Peyer's patch (tissue), 4 donors: Measurements from ENCODE around the gene PLEKHN1. TPM values are rescaled to one million over a fixed set of nuclear protein-coding genes. Genes with fewer than 3 reads are reported as not detected.

Source experiments
- DNase-seq, 3 donors: peaks; one replicate each; pipeline ENCODE4 v3.0.0-alpha.2; 2017 to 2019
- H3K27ac ChIP-seq, 4 donors: fragments of 200-600 bp; sonication (generic); one replicate each; pipeline ENCODE4 v1.5.1; 2016 to 2019
- H3K27me3 ChIP-seq, 2 donors: fragments of 200-600 bp; sonication (generic); one replicate each; pipeline ENCODE4 v1.5.1; 2019
- H3K36me3 ChIP-seq, 3 donors: fragments of 200-600 bp; sonication (generic); one replicate each; pipeline ENCODE4 v1.5.1; 2016 to 2019
- H3K4me1 ChIP-seq, 4 donors: fragments of 200-600 bp; sonication (generic); one replicate each; pipeline ENCODE4 v1.5.1; 2016 to 2019
- H3K4me3 ChIP-seq, 4 donors: fragments of 200-600 bp; sonication (generic); 1 replicate in 3 of 4; 2 replicates in 1 of 4; pipeline ENCODE4 v1.5.1; 2016 to 2019; ENCODE audit warnings: mild to moderate bottlenecking in 1 of 4
- H3K9me3 ChIP-seq, 4 donors: fragments of 200-600 bp; sonication (generic); one replicate each; pipeline ENCODE4 v1.5.1; 2016 to 2019; ENCODE audit warnings: mild to moderate bottlenecking in 1 of 4
- CTCF ChIP-seq, 6 experiments: fragments of 450-650 bp in 4 of 6; fragments of 200-600 bp in 2 of 6; sonication (generic) in 1 of 6; IDR thresholded peaks; one replicate each; pipeline ENCODE4 v1.5.1; 2017 to 2019; ENCODE audit warnings: antibody characterized with exemption in 6 of 6, mild to moderate bottlenecking in 3 of 6, moderate library complexity in 1 of 6
- POLR2A ChIP-seq, 2 donors: fragments of 450-650 bp; IDR thresholded peaks; one replicate each; pipeline ENCODE4 v1.5.1; 2017; ENCODE audit warnings: antibody characterized with exemption in 2 of 2, mild to moderate bottlenecking in 2 of 2, moderate library complexity in 2 of 2
- total RNA-seq, 4 donors: library from RNA; depleted of rRNA; stranded (reverse); fragments of >200 nt; gene quantifications; one replicate each; pipeline ENCODE4 v1.1.0, GENCODE V29; 2016

The PLEKHN1 gene
- total RNA-seq, 4 donors from 2014 or later = 0.40 to 0.83 (median 0.47) TPM; not detected in 1

- DNase-seq = no peak
- Histone ChIP-seq H3K27me3 (no peaks in the 10 kb centered on the region), H3K4me3 (no peak overlapping the region), H3K36me3 (peaks cover 0 to 10% (median 0%) of the 10 kb centered on the region in 3 donors), H3K27ac (no peak overlapping the region), H3K4me1 (peaks cover 2 to 32% (median 19%) of the 10 kb centered on the region in 4 donors), H3K9me3 (no peaks in the 10 kb centered on the region)
- TF ChIP-seq CTCF (IDR thresholded peaks at IDR 0.05) (no peak), POLR2A (IDR thresholded peaks at IDR 0.05) (no peak)
Measured at GRCh38 chr1:964691-965525, 1.4 kb upstream of the PLEKHN1 start.

GRCh38 chr1:965526-966134 lies 652 bp upstream of the PLEKHN1 start:
- H3K4me3 ChIP-seq = peak overlapping the region in 1 of 4 donors; percentile 50
- peaks cover 0 to 10% (median 0%) of the 10 kb centered on the region in 3 donors for H3K36me3 ChIP-seq
- DNase-seq = no peak
- no peaks in the 10 kb centered on the region for H3K9me3 ChIP-seq
- TF ChIP-seq CTCF (IDR thresholded peaks at IDR 0.05) = no peak
- TF ChIP-seq POLR2A (IDR thresholded peaks at IDR 0.05) = no peak
- peaks cover 0 to 30% (median 15%) of the 10 kb centered on the region in 4 donors for H3K4me1 ChIP-seq
- peak overlapping the region; percentile 69 to 79 (median 76) for H3K27ac ChIP-seq
- H3K27me3 ChIP-seq = peaks cover 0 to 2% of the 10 kb centered on the region in 2 donors

GRCh38 chr1:966704-967300 lies 520 bp downstream of the PLEKHN1 start:
- TF ChIP-seq CTCF (IDR thresholded peaks at IDR 0.05) = no peak
- peak in 1 of 2 donors; percentile 20 for TF ChIP-seq POLR2A (IDR thresholded peaks at IDR 0.05)
- Histone ChIP-seq H3K27ac (peak overlapping the region; percentile 69 to 79 (median 76)), H3K27me3 (peaks cover 0 to 11% of the 10 kb centered on the region in 2 donors), H3K4me1 (peaks cover 0 to 20% (median 12%) of the 10 kb centered on the region in 4 donors), H3K9me3 (no peaks in the 10 kb centered on the region), H3K36me3 (peaks cover 0 to 10% (median 0%) of the 10 kb centered on the region in 3 donors), H3K4me3 (peak overlapping the region; percentile 50 to 73 (median 55))
- peak; percentile 81 to 92 (median 84) for DNase-seq

- H3K4me1 ChIP-seq = peaks cover 0 to 19% (median 11%) of the 10 kb centered on the region in 4 donors
- no peaks in the 10 kb centered on the region for H3K9me3 ChIP-seq
- DNase-seq = no peak
- H3K4me3 ChIP-seq = peak overlapping the region in 2 of 4 donors; percentile 50 to 73
- peaks cover 0 to 5% (median 0%) of the 10 kb centered on the region in 3 donors for H3K36me3 ChIP-seq
- peaks cover 0 to 16% of the 10 kb centered on the region in 2 donors for H3K27me3 ChIP-seq
- TF ChIP-seq POLR2A (IDR thresholded peaks at IDR 0.05) = no peak
- no peak for TF ChIP-seq CTCF (IDR thresholded peaks at IDR 0.05)
- H3K27ac ChIP-seq = no peak overlapping the region
Measured at GRCh38 chr1:967466-968343, 1.4 kb downstream of the PLEKHN1 start.
